ENCODE measurements around the gene FSIP1.

GRCh38 chr15:39713846-39714245 lies 68.8 kb downstream of the FSIP1 start:
- no peak for TF ChIP-seq CTCF (IDR thresholded peaks at IDR 0.05)
- TF ChIP-seq POLR2A (IDR thresholded peaks at IDR 0.05), result no peak
